Stomach smooth muscle (tissue), 2 donors: ENCODE data around the gene FPR3.

Experiments used
- H3K27ac ChIP-seq: one replicate; pipeline ENCODE4 v1.7.0; 2013; ENCODE audit warnings: mild to moderate bottlenecking, low read length, inconsistent platforms
- H3K27me3 ChIP-seq, 2 donors: one replicate each; pipeline ENCODE4 v1.7.0; 2013; ENCODE audit warnings: low read length in 2 of 2; ENCODE audit not compliant: insufficient read depth in 2 of 2, control insufficient read depth in 1 of 2
- H3K36me3 ChIP-seq, 2 donors: one replicate each; pipeline ENCODE4 v1.7.0; 2013; ENCODE audit warnings: low read length in 2 of 2; ENCODE audit not compliant: control insufficient read depth in 2 of 2, insufficient read depth in 2 of 2
- H3K4me1 ChIP-seq: one replicate; pipeline ENCODE4 v1.7.0; 2013; ENCODE audit warnings: low read length; ENCODE audit not compliant: control insufficient read depth, insufficient read depth
- H3K4me3 ChIP-seq, 2 donors: one replicate each; pipeline ENCODE4 v1.7.0; 2013; ENCODE audit warnings: low read length in 2 of 2
- H3K9ac ChIP-seq, 2 donors: one replicate each; pipeline ENCODE4 v1.7.0; 2013; ENCODE audit warnings: low read length in 2 of 2, mild to moderate bottlenecking in 1 of 2
- H3K9me3 ChIP-seq, 2 donors: one replicate each; pipeline ENCODE4 v1.7.0; 2013; ENCODE audit warnings: low read length in 2 of 2; ENCODE audit not compliant: control insufficient read depth in 2 of 2
- donor health status: healthy.
- donor health status: Pancreatic carcinoma.

FPR3 gene

DNA sequence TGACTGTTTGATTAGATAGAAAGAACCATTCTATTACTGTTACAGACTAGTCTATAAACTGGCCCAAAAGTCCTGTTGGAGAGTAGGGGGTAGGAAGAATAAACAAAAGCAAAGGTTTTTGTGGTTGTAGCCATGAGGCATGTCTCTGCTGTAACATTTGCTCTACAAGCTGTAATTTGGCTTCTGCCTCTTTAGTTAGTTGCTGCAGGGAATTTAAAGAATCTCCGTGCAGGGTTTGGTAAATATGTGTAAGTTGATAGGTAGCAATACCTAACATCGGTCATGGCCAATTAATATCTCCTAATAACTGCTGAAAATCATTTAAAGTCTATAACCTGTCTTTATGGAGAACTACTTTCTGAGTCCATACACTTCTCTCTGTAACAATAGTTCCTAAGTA, 13.0 kb downstream of the FPR3 start:
- Histone ChIP-seq H3K36me3 (no peaks in the 10 kb centered on the region), H3K9me3 (no peaks in the 10 kb centered on the region), H3K9ac (no peak overlapping the region), H3K4me1 (no peaks in the 10 kb centered on the region), H3K27me3 (no peaks in the 10 kb centered on the region), H3K27ac (no peak overlapping the region), H3K4me3 (no peak overlapping the region)

DNA sequence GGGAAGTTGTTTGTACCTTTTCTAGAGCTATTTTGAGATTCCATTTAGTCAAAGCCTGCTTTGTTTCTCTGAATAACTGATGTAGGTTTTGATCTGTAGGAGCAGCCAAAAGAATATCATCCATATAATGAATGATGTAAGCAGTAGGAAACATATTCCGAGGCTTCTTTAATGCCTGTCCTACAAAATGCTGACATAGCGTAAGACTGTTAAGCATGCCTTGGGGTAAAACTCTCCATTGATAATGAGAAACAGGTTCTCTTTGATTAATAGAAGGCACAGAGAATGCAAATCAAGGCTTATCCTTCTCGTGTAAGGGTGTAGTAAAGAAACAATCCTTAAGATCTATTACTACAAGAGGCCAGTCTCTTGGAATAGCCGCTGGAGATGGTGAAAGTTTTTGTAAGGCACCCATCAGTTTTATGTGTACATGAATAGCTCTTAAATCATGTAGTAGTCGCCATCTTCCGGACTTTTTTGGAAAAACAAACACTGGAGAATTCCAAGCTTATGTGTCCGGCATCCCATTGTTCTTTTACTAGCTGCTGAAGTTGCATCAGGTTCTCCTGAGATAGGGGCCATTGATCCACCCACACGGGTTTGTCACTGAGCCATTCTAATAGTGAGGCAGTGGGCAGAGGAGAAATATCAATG, 13.5 kb downstream of the FPR3 start:
- no peak overlapping the region for H3K4me3 ChIP-seq
- no peak overlapping the region for H3K9ac ChIP-seq
- no peaks in the 10 kb centered on the region for H3K36me3 ChIP-seq
- no peaks in the 10 kb centered on the region for H3K27me3 ChIP-seq
- no peaks in the 10 kb centered on the region for H3K4me1 ChIP-seq
- H3K9me3 ChIP-seq: no peaks in the 10 kb centered on the region
- no peak overlapping the region for H3K27ac ChIP-seq

DNA sequence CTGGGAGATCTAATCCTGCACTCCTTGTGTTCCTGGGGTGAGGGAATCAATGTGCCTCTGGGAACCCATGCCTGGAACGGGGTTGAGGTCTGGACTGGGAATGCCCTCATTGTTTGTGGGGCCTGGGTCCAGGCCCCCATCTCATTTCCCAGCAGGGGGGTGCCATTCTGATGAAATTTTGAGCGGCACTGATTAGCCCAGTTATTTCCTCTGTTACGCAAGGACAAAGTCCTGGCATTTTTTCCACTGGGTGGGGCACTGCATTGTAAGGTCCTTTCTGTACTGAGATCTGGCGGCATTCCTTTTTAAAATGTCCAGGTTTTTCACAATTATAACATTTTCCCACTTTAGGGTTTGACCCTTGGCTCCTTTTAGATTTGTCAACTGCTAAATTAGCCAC, 14.8 kb downstream of the FPR3 start:
- Histone ChIP-seq H3K36me3 (no peaks in the 10 kb centered on the region), H3K27me3 (no peaks in the 10 kb centered on the region), H3K9me3 (no peaks in the 10 kb centered on the region), H3K4me3 (no peak overlapping the region), H3K4me1 (no peaks in the 10 kb centered on the region), H3K9ac (no peak overlapping the region), H3K27ac (no peak overlapping the region)

GRCh38 chr19:51810223-51810622, 15.3 kb downstream of the FPR3 start:
- Histone ChIP-seq H3K27me3 (no peaks in the 10 kb centered on the region), H3K9ac (no peak overlapping the region), H3K36me3 (no peaks in the 10 kb centered on the region), H3K27ac (no peak overlapping the region), H3K4me1 (no peaks in the 10 kb centered on the region), H3K4me3 (no peak overlapping the region), H3K9me3 (no peaks in the 10 kb centered on the region)

DNA sequence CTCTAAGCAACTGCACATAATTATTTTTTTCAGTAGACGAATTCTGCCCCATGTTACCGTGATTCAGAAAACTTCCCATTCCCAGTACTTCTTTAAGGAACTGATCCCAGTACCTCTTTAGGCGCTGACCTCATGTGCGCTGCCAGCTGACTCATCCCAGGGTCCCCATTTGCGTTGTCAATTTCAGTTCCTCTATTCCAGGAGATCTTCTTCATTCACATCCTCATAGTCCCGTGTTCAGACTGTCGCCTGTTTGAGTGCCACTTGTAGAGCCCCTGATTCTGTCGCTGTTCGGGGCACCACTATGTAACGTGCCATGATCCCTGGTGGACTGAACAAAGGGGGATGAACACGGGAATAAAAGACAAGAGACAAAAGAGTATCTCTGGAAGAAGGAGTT, 16.4 kb downstream of the FPR3 start:
- Histone ChIP-seq H3K4me3 (no peak overlapping the region), H3K9ac (no peak overlapping the region), H3K9me3 (no peaks in the 10 kb centered on the region), H3K27ac (no peak overlapping the region), H3K4me1 (no peaks in the 10 kb centered on the region), H3K36me3 (no peaks in the 10 kb centered on the region), H3K27me3 (no peaks in the 10 kb centered on the region)

DNA sequence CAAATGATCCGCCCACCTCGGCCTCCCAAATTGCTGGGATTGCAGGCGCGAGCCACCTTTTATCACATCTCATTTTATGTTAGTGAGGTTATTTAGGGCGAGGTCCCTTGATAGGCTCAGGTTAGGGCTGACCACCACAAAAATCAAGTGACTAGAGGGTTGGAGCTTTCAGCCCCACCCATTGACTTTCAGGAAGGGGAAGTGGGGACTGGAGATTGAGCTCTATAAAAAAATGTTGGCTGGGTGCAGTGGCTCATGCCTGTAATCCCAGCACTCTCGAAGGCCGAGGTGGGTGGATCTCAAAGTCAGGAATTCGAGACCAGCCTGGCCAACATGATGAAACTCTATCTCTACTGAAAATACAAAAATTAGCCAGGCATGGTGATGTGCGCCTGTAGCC, 20.1 kb downstream of the FPR3 start:
- no peaks in the 10 kb centered on the region for H3K27me3 ChIP-seq
- H3K9me3 ChIP-seq: no peaks in the 10 kb centered on the region
- H3K36me3 ChIP-seq: no peaks in the 10 kb centered on the region
- no peaks in the 10 kb centered on the region for H3K4me1 ChIP-seq
- no peak overlapping the region for H3K9ac ChIP-seq
- no peak overlapping the region for H3K27ac ChIP-seq
- H3K4me3 ChIP-seq: no peak overlapping the region

GRCh38 chr19:51816711-51817110, 21.8 kb downstream of the FPR3 start:
- no peaks in the 10 kb centered on the region for H3K4me1 ChIP-seq
- H3K4me3 ChIP-seq: no peak overlapping the region
- no peaks in the 10 kb centered on the region for H3K9me3 ChIP-seq
- H3K27me3 ChIP-seq: no peaks in the 10 kb centered on the region
- H3K27ac ChIP-seq: no peak overlapping the region
- H3K36me3 ChIP-seq: no peaks in the 10 kb centered on the region
- H3K9ac ChIP-seq: no peak overlapping the region

GRCh38 chr19:51820011-51820410, 25.1 kb downstream of the FPR3 start:
- no peak overlapping the region for H3K4me3 ChIP-seq
- no peak overlapping the region for H3K27ac ChIP-seq
- H3K4me1 ChIP-seq: no peaks in the 10 kb centered on the region
- no peaks in the 10 kb centered on the region for H3K9me3 ChIP-seq
- H3K27me3 ChIP-seq: no peaks in the 10 kb centered on the region
- no peaks in the 10 kb centered on the region for H3K36me3 ChIP-seq
- H3K9ac ChIP-seq: no peak overlapping the region

DNA sequence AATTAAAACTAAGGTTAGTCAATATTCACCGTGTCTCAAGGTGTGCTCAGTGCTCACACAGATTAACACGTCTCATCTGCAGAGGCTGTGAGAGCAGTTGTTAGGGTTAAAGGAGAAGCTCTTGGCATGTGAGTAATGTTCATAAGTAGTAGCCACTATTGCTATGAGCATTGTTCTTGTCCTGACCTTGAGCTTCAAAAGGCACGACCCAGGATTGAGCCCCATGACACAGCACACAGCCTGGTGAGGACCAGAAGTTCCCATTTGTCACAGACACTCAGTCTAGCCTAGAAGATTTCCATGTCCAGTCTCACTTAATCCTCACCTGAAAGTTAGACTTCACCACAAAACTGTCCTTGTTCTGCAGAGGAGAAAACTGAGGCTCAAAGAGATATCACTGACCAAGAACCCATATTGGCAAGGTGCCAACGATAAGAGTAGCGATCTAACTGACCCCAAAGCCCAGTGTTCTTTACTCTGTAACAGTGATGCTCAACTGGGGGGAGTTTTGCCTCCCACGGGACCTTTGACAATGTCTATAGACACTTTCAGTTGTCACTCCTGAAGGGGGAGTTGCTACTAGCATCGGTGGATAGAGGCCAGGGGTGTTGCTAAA, 26.0 kb downstream of the FPR3 start:
- H3K4me1 ChIP-seq: no peaks in the 10 kb centered on the region
- no peak overlapping the region for H3K9ac ChIP-seq
- H3K27ac ChIP-seq: no peak overlapping the region
- no peaks in the 10 kb centered on the region for H3K9me3 ChIP-seq
- H3K36me3 ChIP-seq: no peaks in the 10 kb centered on the region
- H3K27me3 ChIP-seq: no peaks in the 10 kb centered on the region
- no peak overlapping the region for H3K4me3 ChIP-seq

GRCh38 chr19:51821456-51821855, 26.5 kb downstream of the FPR3 start:
- no peak overlapping the region for H3K27ac ChIP-seq
- no peak overlapping the region for H3K9ac ChIP-seq
- H3K36me3 ChIP-seq: no peaks in the 10 kb centered on the region
- H3K9me3 ChIP-seq: peaks cover 0 to under 1% of the 10 kb centered on the region in 2 donors
- no peaks in the 10 kb centered on the region for H3K4me1 ChIP-seq
- H3K27me3 ChIP-seq: no peaks in the 10 kb centered on the region
- H3K4me3 ChIP-seq: no peak overlapping the region

- Histone ChIP-seq H3K9me3 (peaks cover 0 to 4% of the 10 kb centered on the region in 2 donors), H3K4me3 (no peak overlapping the region), H3K27me3 (no peaks in the 10 kb centered on the region), H3K36me3 (no peaks in the 10 kb centered on the region), H3K4me1 (no peaks in the 10 kb centered on the region), H3K27ac (no peak overlapping the region), H3K9ac (no peak overlapping the region)
These were observed 27.0 kb downstream of the FPR3 start for GRCh38 chr19:51821921-51822320.
